Lung (tissue), 12 donors: ENCODE measurements around the gene ELF1. TPM values are rescaled to one million over a fixed set of nuclear protein-coding genes. Genes with fewer than 3 reads are reported as not detected.
A peak's percentile ranks its signal among the peaks of the same experiment; 100 is the strongest.

Source experiments
- ATAC-seq: fragments of 200-7000 bp; cut with Tn5 transposase; one replicate; pipeline ENCODE4 v1.9.1; 2020; ENCODE audit warnings: moderate number of reproducible peaks; ENCODE audit not compliant: insufficient read depth, low FRiP score
- DNase-seq, 3 donors: peaks; one replicate each; pipeline ENCODE4 v3.0.0-alpha.2; 2013 to 2017
- H3K27ac ChIP-seq, 2 donors: one replicate each; pipeline ENCODE4 v1.5.1; 2013; ENCODE audit warnings: mild to moderate bottlenecking in 2 of 2, moderate library complexity in 2 of 2, control low read depth in 1 of 2, inconsistent platforms in 1 of 2, low read depth in 1 of 2, low read length in 1 of 2
- H3K27me3 ChIP-seq, 3 donors: one replicate each; pipeline ENCODE4 v1.5.1; 2013; ENCODE audit warnings: low read length in 2 of 3; ENCODE audit not compliant: control insufficient read depth in 3 of 3, insufficient read depth in 3 of 3
- H3K36me3 ChIP-seq, 4 donors: one replicate each; pipeline ENCODE4 v1.5.1; 2013; ENCODE audit warnings: low read length in 4 of 4, mild to moderate bottlenecking in 1 of 4, moderate library complexity in 1 of 4; ENCODE audit not compliant: control insufficient read depth in 4 of 4, insufficient read depth in 4 of 4
- H3K4me1 ChIP-seq, 5 donors: one replicate each; pipeline ENCODE4 v1.5.1; 2013; ENCODE audit warnings: low read length in 5 of 5, mild to moderate bottlenecking in 2 of 5, moderate library complexity in 1 of 5; ENCODE audit not compliant: control insufficient read depth in 5 of 5, insufficient read depth in 5 of 5
- H3K4me3 ChIP-seq: one replicate; pipeline ENCODE4 v1.5.1; 2013; ENCODE audit warnings: mild to moderate bottlenecking, control low read depth, moderate library complexity
- H3K9ac ChIP-seq, 2 donors: one replicate each; pipeline ENCODE4 v1.5.1; 2013; ENCODE audit warnings: low read length in 2 of 2, control low read depth in 1 of 2; ENCODE audit not compliant: insufficient read depth in 1 of 2
- H3K9me3 ChIP-seq, 4 donors: one replicate each; pipeline ENCODE4 v1.5.1; 2013; ENCODE audit warnings: low read length in 3 of 4, mild to moderate bottlenecking in 1 of 4, moderate library complexity in 1 of 4; ENCODE audit not compliant: control insufficient read depth in 4 of 4, insufficient read depth in 3 of 4
- WGBS, 2 donors: extraction: QIAGEN DNeasy Blood & Tissue Kit; methylation state at CpG; one replicate each; pipeline ENCODE4 v1.1.7; 2013; 5-methylcytosine and 5-hydroxymethylcytosine counted together
- polyA plus RNA-seq, 2 donors: library from polyadenylated mRNA; stranded (reverse); fragments of 200-250 nt; gene quantifications; one replicate each; pipeline ENCODE4 v1.2.1, GENCODE V29; 2013
- total RNA-seq, 2 donors: library from RNA; depleted of rRNA in 1 of 2; stranded (reverse); fragments of >200 nt in 1 of 2; gene quantifications; one replicate each; pipeline ENCODE4 v1.2.1, GENCODE V29; 2014 to 2021
- TF ChIP-seq, protein P1 (sequence below): IDR thresholded peaks from 2 replicates; pipeline ENCODE4 v1.5.1; 2012; ENCODE audit warnings: mild to moderate bottlenecking; ENCODE audit errors: control extremely low read depth, extremely low read depth
- donor health status: control.
- donor health status: control.
- donor health status: Bipolar disorder and iron deficiency.
- donor health status: healthy.
- donor health status: DM: yes; HTN: yes; CAD: no.

The ELF1 gene
- total and polyA plus RNA-seq, 4 donors = 10.8 to 107 (median 63.6) TPM

DNA sequence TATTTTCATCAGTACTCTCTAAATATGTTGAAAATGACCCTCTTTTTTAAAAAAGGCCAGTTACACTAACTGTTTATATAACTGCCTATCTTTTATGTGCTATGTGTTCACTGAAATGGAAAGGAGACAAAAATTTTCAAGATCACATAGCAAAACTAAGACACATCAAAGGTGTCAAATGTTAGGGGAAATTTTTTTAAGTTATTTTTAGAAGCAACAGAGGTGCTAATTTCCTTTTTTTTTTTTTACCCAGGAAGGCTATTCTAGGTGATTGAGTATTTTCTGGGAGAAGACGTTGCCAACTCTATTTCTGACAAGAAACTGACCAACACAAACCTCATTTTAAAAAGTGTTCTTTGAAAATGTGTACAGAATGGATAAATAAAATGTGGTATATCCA is 45.7 kb downstream of the ELF1 start:
- ATAC-seq = no peak
- H3K4me1 ChIP-seq = peaks cover 6 to 39% (median 12%) of the 10 kb centered on the region in 5 donors

DNA sequence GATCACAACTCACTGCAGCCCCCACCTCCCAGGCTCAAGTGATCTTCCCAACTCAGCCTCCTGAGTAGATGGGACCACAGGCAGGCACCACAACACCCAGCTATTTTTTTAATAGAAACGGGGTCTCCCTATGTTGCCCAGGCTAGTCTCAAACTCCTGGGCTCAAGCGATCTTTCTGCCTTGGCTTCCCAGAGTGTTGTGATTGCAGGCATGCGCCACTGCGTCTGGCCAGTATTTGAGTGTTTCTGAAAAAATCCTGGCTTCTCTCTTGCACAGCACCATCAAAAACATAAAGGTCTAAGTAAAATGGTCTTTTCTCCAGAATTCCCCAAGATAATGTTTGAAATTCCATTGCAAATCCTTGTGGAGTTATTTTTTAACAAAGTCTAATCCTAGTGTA is 47.8 kb downstream of the ELF1 start:
- H3K27me3 ChIP-seq = no peaks in the 10 kb centered on the region
- H3K4me3 ChIP-seq = no peak overlapping the region
- no peak overlapping the region for H3K27ac ChIP-seq
- ATAC-seq = no peak
- 79 to 80% methylated on average over 4 of the region's 4 CpGs for whole genome bisulfite sequencing, 2 donors
- H3K9me3 ChIP-seq = no peaks in the 10 kb centered on the region
- peak in 1 of 3 donors; percentile 27 for DNase-seq
- H3K9ac ChIP-seq = no peak overlapping the region
- TF ChIP-seq, protein P1, sequence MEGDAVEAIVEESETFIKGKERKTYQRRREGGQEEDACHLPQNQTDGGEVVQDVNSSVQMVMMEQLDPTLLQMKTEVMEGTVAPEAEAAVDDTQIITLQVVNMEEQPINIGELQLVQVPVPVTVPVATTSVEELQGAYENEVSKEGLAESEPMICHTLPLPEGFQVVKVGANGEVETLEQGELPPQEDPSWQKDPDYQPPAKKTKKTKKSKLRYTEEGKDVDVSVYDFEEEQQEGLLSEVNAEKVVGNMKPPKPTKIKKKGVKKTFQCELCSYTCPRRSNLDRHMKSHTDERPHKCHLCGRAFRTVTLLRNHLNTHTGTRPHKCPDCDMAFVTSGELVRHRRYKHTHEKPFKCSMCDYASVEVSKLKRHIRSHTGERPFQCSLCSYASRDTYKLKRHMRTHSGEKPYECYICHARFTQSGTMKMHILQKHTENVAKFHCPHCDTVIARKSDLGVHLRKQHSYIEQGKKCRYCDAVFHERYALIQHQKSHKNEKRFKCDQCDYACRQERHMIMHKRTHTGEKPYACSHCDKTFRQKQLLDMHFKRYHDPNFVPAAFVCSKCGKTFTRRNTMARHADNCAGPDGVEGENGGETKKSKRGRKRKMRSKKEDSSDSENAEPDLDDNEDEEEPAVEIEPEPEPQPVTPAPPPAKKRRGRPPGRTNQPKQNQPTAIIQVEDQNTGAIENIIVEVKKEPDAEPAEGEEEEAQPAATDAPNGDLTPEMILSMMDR = no peak
- no peaks in the 10 kb centered on the region for H3K36me3 ChIP-seq
- H3K4me1 ChIP-seq = peaks cover 6 to 36% (median 12%) of the 10 kb centered on the region in 5 donors

More for the DNA sequence above, 45.7 kb downstream of the ELF1 start:
- H3K9ac ChIP-seq = no peak overlapping the region
- no peak overlapping the region for H3K4me3 ChIP-seq
- WGBS, 2 donors = 26 to 34% methylated on average over 1 of the region's 1 CpG
- no peaks in the 10 kb centered on the region for H3K27me3 ChIP-seq
- no peaks in the 10 kb centered on the region for H3K9me3 ChIP-seq
- TF ChIP-seq, protein P1 = no peak
- no peak for DNase-seq
- H3K36me3 ChIP-seq = no peaks in the 10 kb centered on the region
- no peak overlapping the region for H3K27ac ChIP-seq

DNA sequence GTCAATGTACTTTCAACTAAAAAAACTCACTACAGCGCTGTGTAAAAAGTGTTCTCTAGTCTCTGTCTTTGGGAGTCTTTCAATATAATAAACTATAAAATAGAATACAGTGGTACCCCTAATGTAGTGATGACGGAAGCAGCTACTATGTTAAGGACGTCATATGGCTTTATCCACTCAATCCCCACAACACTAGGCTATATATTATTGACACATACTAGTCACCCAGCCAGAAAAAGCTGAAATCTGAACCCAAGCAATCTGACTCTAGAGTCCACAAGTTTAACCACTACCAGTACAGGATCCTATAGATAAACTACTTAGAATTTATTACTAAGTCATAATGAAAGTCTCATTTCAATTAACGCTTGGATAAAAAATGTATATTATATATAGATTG is 48.3 kb downstream of the ELF1 start:
- Histone ChIP-seq H3K4me3 (no peak overlapping the region), H3K9ac (no peak overlapping the region), H3K36me3 (no peaks in the 10 kb centered on the region), H3K4me1 (peaks cover 6 to 34% (median 12%) of the 10 kb centered on the region in 5 donors), H3K9me3 (no peaks in the 10 kb centered on the region), H3K27ac (no peak overlapping the region), H3K27me3 (no peaks in the 10 kb centered on the region)
- ATAC-seq (no peak), DNase-seq (no peak)
- 84 to 86% methylated on average over 4 of the region's 4 CpGs for WGBS, 2 donors
- TF ChIP-seq, protein P1 = no peak
